GM06990 (cell line): ENCODE data around the gene SCN8A.

ENCODE experiments used
- DNase-seq: peaks from one replicate; pipeline ENCODE4 v3.0.0-alpha.2; 2011; ENCODE audit not compliant: insufficient read length; ENCODE audit errors: extremely low read depth
- H3K27me3 ChIP-seq: replicated peaks from 2 replicates; pipeline ENCODE4 v1.6.0; 2011; ENCODE audit warnings: low read length; ENCODE audit not compliant: control insufficient read depth, insufficient read depth
- H3K36me3 ChIP-seq: 2 replicates; pipeline ENCODE4 v1.5.1; 2011; ENCODE audit warnings: low read length; ENCODE audit not compliant: control insufficient read depth, insufficient read depth
- H3K4me3 ChIP-seq: replicated peaks from 2 replicates; pipeline ENCODE4 v1.5.1; 2011; ENCODE audit warnings: low read depth, mild to moderate bottlenecking, control low read depth, low read length
- CTCF ChIP-seq: IDR thresholded peaks from 2 replicates; pipeline ENCODE4 v1.5.1; 2011; ENCODE audit warnings: low read length, control low read depth, mild to moderate bottlenecking, inconsistent platforms; ENCODE audit not compliant: insufficient read depth, poor library complexity, severe bottlenecking

Gene SCN8A

GRCh38 chr12:51675071-51675803, 84.2 kb downstream of the SCN8A start:
- no peaks in the 10 kb centered on the region for H3K36me3 ChIP-seq
- no peak for TF ChIP-seq CTCF
- DNase-seq: no peak
- no peak overlapping the region for H3K4me3 ChIP-seq
- no peaks in the 10 kb centered on the region; the same call in 1 of the 2 replicates for H3K27me3 ChIP-seq

- Histone ChIP-seq H3K4me3 (no peak overlapping the region), H3K36me3 (no peaks in the 10 kb centered on the region), H3K27me3 (no peaks in the 10 kb centered on the region; the same call in 1 of the 2 replicates)
- no peak for TF ChIP-seq CTCF
- no peak for DNase-seq
Measured at GRCh38 chr12:51676875-51677274, 85.8 kb downstream of the SCN8A start.

GRCh38 chr12:51677284-51677968, 86.4 kb downstream of the SCN8A start:
- Histone ChIP-seq H3K36me3 (no peaks in the 10 kb centered on the region), H3K27me3 (no peaks in the 10 kb centered on the region; the same call in 1 of the 2 replicates), H3K4me3 (no peak overlapping the region)
- TF ChIP-seq CTCF: no peak
- DNase-seq: no peak

- H3K27me3 ChIP-seq: no peaks in the 10 kb centered on the region; the same call in 1 of the 2 replicates
- peak; percentile 88 for TF ChIP-seq CTCF
- peak; percentile 3 for DNase-seq
- H3K36me3 ChIP-seq: no peaks in the 10 kb centered on the region
- no peak overlapping the region for H3K4me3 ChIP-seq
Measured at GRCh38 chr12:51678086-51678724, 87.2 kb downstream of the SCN8A start.

GRCh38 chr12:51682981-51683380, 91.9 kb downstream of the SCN8A start:
- DNase-seq: no peak
- TF ChIP-seq CTCF: no peak
- Histone ChIP-seq H3K27me3 (no peaks in the 10 kb centered on the region), H3K36me3 (no peaks in the 10 kb centered on the region), H3K4me3 (no peak overlapping the region)
